ENCODE measurements around the gene MEIOC.
"Not testable (repeated sequence)": the region's sequence is repeated elsewhere in the genome, so short reads cannot be mapped to it uniquely, and the experiment has no call there.

MEIOC gene

GRCh38 chr17:44655983-44656710 lies at the start of gene MEIOC:
Gene MEIOC (plus strand): TSS chr17:44656468. CDS start chr17:44656614, 146 bp downstream.
- DNase-seq (ENCODE audit: low read depth, low spot score): peak; percentile 64

DNA sequence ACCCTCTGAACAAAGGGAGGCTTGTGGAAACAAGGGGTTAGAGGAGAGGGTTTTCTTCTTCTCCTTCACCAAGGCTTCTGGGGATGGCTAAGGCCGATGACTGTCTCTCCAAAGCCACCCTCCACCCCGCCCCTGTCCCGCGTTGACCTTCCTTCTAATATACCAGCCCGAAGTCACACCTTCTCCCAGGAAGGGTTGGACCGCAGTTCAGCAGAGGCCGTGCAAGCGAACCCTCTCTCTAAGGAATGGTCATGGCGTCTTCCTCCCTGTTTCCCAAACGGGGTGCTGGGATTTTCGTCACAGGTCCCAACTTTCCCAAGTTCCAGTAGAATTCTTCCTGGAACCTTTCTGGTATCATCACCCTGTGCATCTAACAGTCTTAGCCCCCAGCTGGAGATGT lies 49.6 kb upstream of the MEIOC start:
- DNase-seq (ENCODE audit: low read depth, low spot score): no peak

GRCh38 chr17:44607836-44608690 lies 48.2 kb upstream of the MEIOC start:
- no peak for DNase-seq (ENCODE audit: low read depth, low spot score)

DNA sequence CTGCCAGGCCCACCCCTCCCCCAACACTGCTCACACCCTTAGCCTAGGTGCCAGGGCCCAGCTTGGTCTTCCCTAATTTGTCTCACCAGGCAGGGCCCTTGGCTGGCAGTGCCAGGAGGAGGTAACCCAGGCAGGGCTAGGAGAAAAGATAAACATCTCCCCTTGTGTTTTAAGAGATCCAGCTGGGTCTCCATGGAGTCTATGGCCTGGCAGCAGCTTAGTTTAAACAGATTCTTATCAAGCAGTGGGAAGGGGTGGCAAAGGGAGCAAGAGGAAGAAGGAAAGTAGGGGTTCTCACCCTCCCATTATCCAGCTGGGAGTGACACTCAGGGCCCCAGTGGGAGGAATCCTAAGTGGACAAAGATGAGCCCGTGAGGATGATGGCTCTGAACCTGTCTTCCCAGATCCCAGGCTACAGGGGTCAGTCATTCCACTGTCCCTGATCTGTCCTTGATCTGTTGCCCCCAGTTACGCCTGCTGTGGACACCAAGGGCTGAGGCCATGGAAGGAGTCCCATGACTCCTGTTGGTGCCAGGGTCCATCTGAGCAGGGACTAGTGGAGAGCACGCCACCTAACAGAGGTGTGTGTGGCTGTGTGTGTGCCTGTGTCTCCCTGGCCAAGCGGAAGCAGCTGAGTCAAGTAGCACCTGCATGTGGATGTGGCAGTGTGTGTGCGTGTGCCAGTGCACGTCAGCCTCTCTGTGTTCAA lies 47.4 kb upstream of the MEIOC start:
- DNase-seq (ENCODE audit: low read depth, low spot score): no peak

DNA sequence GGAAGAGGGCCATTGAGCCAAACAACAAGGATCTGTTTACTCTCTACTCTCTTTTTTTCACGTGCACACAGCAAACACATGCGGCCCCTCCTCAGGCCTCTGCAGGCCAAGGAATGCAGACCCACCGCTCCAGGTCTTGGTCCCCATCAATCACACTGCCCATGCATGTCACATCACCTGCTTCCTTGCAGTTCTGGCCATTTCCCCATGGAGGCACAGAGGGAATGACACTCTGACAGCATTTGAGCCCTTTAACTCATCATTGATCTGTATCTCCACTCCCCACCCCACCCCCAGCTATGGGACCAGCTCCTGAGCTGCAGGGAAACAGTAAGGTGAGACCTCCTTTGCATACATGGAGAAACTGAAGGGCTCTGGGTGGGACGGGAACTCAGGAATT lies 45.9 kb upstream of the MEIOC start:
- no peak for DNase-seq (ENCODE audit: low read depth, low spot score)

- no peak for DNase-seq (ENCODE audit: low read depth, low spot score)
These were observed 45.4 kb upstream of the MEIOC start for GRCh38 chr17:44610871-44611270.

- no peak for DNase-seq (ENCODE audit: low read depth, low spot score)
These were observed 41.4 kb upstream of the MEIOC start for GRCh38 chr17:44614862-44615261.

- DNase-seq (ENCODE audit: low read depth, low spot score): not testable (repeated sequence)
These were observed 37.6 kb upstream of the MEIOC start for GRCh38 chr17:44618652-44619051.

DNA sequence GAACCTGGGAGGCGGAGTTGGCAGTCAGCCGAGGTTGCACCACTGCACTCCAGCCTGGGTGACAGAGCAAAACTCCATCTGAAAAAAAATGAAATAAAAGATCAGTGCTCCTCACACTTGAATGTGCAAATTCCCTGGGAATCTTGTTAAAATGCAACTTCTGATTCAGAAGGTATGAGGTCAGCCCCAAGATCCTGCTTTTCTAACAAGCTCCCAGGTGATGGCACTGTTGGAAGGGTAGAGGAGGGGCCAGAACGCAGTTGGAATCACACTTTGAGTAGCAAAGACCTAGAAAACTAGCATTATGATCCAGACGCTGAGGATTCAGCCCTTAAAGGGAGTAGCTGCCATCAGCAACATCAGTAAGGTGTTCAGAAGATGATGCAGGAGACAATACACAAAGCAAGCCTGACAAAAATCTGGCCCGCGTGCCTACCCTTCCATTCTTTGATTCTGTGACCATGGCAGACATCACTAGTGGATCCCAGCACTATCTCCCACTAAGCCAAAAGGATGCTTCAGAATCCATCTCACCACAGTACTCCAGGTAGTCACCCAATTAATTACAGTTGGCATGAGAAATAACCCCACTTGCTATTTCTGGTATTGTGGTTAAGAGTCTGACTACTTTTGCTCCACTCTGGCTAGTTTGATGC lies 33.1 kb upstream of the MEIOC start:
- no peak for DNase-seq (ENCODE audit: low read depth, low spot score)

DNA sequence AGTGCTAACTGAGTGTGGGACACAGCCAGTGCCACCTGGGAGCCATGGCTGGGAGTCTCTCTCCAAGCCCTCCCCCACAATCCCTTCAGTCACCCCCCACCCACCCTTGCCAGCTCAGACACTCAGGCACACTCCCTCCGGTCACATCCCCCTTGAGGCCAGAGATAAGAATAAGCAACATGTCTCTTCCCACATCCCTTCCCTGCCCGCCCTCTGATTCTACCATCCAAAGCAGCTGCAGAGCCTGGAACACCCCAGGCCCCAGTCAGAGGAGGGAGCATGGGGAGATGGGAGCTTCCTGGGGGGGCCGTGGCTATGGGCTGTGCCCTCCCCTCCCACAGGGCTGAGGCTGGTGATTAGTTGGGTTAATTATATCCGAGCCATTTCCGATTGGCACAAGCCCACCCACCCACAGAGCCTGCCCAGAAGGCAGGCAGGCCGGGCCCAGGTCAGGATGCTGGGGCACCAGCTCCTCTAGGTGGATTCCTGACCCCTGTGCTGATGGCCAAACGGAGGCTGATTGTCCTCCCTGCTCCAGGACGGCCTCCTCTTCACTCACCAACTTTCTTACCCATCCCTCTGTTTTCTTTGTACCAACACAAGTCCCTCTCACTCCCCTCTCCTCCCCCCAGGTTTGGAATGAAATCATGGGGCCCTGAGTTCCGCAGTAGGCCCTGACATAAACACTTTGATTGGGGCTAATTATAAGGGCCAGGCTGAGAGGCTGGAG lies 28.6 kb upstream of the MEIOC start:
- DNase-seq (ENCODE audit: low read depth, low spot score): no peak

DNA sequence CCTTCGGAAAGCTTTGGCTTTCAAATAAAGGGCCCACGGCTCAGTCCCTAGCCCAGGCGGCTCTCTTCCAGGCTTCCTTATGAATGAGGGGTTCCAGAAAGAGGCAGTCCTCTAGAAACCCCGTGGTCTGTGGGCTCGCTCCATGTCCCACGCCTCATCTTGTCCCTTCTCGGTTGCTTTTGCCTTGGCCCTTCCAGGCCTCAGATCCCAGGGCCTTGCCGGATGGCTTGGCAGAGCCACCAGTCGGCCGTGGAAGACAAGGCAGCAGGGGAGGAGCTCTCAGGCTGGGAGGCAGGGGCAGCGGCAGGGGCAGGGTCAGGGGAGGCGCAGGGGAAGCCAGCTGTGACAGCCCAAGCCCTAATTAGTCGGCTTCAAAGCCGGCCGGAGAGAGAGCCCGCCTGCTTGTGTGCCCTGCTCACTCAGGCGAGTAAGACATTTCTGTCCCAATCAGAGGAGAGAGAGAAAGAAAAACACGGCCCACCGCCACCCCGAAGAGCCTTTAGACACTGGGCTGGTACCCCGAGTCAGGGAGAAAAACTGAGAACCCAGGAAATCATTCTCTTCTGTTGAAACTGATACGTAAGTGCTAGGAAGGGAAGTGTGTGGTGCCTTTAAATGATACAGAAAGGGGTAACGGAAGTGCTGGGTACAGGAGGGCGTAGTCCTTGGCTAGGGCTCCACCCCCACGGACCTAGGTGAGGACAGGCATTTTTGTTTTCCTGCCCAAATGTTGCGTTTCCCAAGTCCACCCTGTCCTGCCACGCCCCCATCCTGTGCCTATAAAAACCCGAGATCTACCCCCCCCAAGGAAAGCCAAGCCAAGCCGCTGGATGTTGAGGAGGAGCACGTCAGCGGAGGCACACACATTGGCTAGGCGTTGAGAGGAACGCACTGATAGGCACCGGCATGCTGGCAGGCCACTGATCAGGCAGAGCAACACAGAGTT lies 27.8 kb upstream of the MEIOC start:
- DNase-seq (ENCODE audit: low read depth, low spot score): no peak

- DNase-seq (ENCODE audit: low read depth, low spot score): no peak
These were observed 27.0 kb upstream of the MEIOC start for GRCh38 chr17:44629314-44629713.

- no peak for DNase-seq (ENCODE audit: low read depth, low spot score)
These were observed 25.6 kb upstream of the MEIOC start for GRCh38 chr17:44630703-44631102.

DNA sequence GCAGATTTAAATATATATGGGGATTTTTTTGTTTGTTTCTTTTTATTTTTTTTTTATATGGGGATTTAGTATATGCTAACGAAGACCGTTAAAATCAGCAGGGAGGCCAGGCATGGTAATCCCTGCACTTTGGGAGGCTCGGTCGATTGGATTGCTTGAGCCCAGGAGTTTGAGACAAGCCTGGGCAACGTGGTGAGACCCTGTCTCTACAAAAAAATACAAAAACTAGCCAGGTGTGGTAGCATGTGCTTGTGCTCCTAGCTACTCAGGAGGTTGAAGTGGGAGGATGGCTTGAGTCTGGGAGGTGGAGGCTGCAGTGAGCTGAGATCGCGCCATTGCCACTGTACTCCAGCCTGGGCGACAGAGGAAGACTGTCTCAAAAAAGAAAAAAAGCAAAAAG lies 22.3 kb upstream of the MEIOC start:
- no peak for DNase-seq (ENCODE audit: low read depth, low spot score)

DNA sequence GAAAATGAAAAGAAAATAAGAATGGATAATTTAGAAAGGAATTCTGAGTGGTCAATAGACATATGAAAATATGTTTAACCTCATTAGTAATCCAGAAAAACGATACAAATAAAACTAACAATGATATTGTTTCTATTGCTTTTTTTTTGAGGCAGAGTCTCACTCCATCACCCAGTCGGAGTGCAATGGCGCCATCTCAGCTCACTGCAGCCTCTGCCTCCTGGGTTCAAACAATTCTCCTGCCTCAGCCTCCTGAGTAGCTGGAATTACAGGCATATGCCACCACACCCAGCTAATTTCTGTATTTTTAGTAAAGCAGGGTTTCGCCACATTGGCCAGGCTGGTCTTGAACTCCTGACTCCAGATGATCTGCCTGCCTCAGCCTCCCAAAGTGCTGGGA lies 21.9 kb upstream of the MEIOC start:
- DNase-seq (ENCODE audit: low read depth, low spot score): not testable (repeated sequence)

GRCh38 chr17:44636562-44636961 lies 19.7 kb upstream of the MEIOC start:
- no peak for DNase-seq (ENCODE audit: low read depth, low spot score)

DNA sequence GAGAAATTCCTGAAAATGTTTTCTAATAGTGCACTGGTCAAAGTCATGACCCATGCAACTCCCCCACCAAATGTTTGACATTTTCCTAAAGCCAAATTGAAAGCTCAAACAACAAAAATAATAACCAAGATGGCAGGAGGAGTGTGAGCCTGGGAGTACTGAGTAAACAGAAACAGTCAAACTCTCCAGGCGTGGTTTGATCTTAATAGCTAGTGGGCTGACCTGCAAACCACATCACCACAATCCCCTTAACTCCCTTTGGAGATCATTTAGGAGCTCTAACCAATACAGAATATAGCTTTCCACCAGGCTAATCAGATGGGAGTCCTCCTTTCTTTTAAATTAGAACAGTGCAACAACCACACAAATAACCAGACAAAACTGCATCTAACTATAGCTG lies 19.2 kb upstream of the MEIOC start:
- no peak for DNase-seq (ENCODE audit: low read depth, low spot score)

- no peak for DNase-seq (ENCODE audit: low read depth, low spot score)
These were observed 13.4 kb upstream of the MEIOC start for GRCh38 chr17:44642834-44643233.

GRCh38 chr17:44645341-44645740 lies 10.9 kb upstream of the MEIOC start:
- no peak for DNase-seq (ENCODE audit: low read depth, low spot score)

- DNase-seq (ENCODE audit: low read depth, low spot score): no peak
These were observed 10.0 kb upstream of the MEIOC start for GRCh38 chr17:44646280-44646679.
